Measurements from ENCODE around the gene PDE7B. TPM values are rescaled to one million over a fixed set of nuclear protein-coding genes. Genes with fewer than 3 reads are reported as not detected.

Gene PDE7B
- total and polyA plus RNA-seq, 2 of the 13 experiments (the other 11 are each of a cell fraction or from before 2014, with no cell fraction given): not detected

- ChIA-PET CTCF (ENCODE audit: low intra/inter-chr PET ratio, low total read pairs) (no interaction called here), POLR2A (no interaction called here)
- ATAC-seq (no peak), FAIRE-seq (no peak), DNase-seq (ENCODE audit: low spot score) (no peak)
- 21% methylated on average over 2 of the region's 2 CpGs for WGBS (ENCODE audit: low lambda C conversion rate)
- Histone ChIP-seq H4K20me1 (ENCODE audit: insufficient read depth, low read length) (no peaks in the 10 kb centered on the region), H3K36me3 (replicated peaks in 1 of 2; ENCODE audit: control insufficient read depth in 1 of 2, insufficient read depth in 2 of 2, low read length in 2 of 2) (no peaks in the 10 kb centered on the region), H3K4me2 (ENCODE audit: low read depth, low read length) (no peak overlapping the region), H3K9ac (ENCODE audit: insufficient read depth, low read depth, low read length) (no peak overlapping the region), H3K4me3 (replicated peaks in 1 of 3; ENCODE audit: insufficient read depth in 1 of 3, low read depth in 2 of 3, low read length in 3 of 3) (no peak overlapping the region), H3K9me3 (ENCODE audit: low read length) (no peaks in the 10 kb centered on the region), H2AFZ (ENCODE audit: low read length) (no peak overlapping the region), H3K79me2 (ENCODE audit: insufficient read depth, low read length) (no peaks in the 10 kb centered on the region), H3K4me1 (ENCODE audit: insufficient read depth, low read length) (no peaks in the 10 kb centered on the region), H3K27ac (ENCODE audit: extremely low read length, insufficient read depth, low read length) (no peak overlapping the region), H3K27me3 (ENCODE audit: control insufficient read depth in 1 of 2, insufficient read depth in 2 of 2, low read length in 2 of 2) (peaks cover 0 to 5% of the 10 kb centered on the region in 2 experiments; a peak in 2 of 5 replicates)
- intact Hi-C loops (cut with micrococcal nuclease; ENCODE audit: unreplicated experiment) (loop anchor here (5.0 kb wide), 1 partner anchor 283 kb away; no protein-coding TSS in a partner anchor), in situ Hi-C loops (cut with HindIII; ENCODE audit: extremely low pct_ligation_motif_present, low pct_unique_long_range_greater_than_20kb) (no loop called here)
- no TSS peak for BruUV-seq (replicated peaks)
- no peak for TF ChIP-seq TBX3 (IDR thresholded peaks at IDR 0.05; ENCODE audit: borderline replicate concordance)
- TF ChIP-seq ZNF280D (CRISPR knock-in tag; IDR thresholded peaks at IDR 0.05): no peak
- no peak for TF ChIP-seq ATF4 (CRISPR knock-in tag; IDR thresholded peaks at IDR 0.05)
- TF ChIP-seq SIN3B (IDR thresholded peaks at IDR 0.05; ENCODE audit: low read length): no peak
- TF ChIP-seq YEATS2 (CRISPR knock-in tag; IDR thresholded peaks at IDR 0.05; ENCODE audit: borderline replicate concordance): no peak
- TF ChIP-seq GLMP (CRISPR knock-in tag; IDR thresholded peaks at IDR 0.05; ENCODE audit: borderline replicate concordance): no peak
- no peak for TF ChIP-seq ZNF552 (CRISPR knock-in tag; IDR thresholded peaks at IDR 0.05; ENCODE audit: borderline replicate concordance)
- no peak for TF ChIP-seq PRDM4 (CRISPR knock-in tag; IDR thresholded peaks at IDR 0.05; ENCODE audit: borderline replicate concordance)
- no peak for TF ChIP-seq TIGD3 (CRISPR knock-in tag; IDR thresholded peaks at IDR 0.05; ENCODE audit: borderline replicate concordance)
- no peak for TF ChIP-seq ZNF496 (CRISPR knock-in tag; IDR thresholded peaks at IDR 0.05; ENCODE audit: insufficient replicate concordance)
- TF ChIP-seq NFKBIZ (CRISPR knock-in tag; IDR thresholded peaks at IDR 0.05): no peak
- no peak for TF ChIP-seq KMT2B (CRISPR knock-in tag; IDR thresholded peaks at IDR 0.05)
- no peak for TF ChIP-seq ZNF234 (CRISPR knock-in tag; conservative IDR thresholded peaks at IDR 0.05)
- no peak for TF ChIP-seq CBFB (CRISPR knock-in tag; IDR thresholded peaks at IDR 0.05)
Measured at GRCh38 chr6:136034422-136034821, 182.9 kb downstream of the PDE7B start.
